ES-I3 (cell line): ENCODE data around the gene MPHOSPH9.
"Not testable (repeated sequence)": the region's sequence is repeated elsewhere in the genome, so short reads cannot be mapped to it uniquely, and the experiment has no call there.

ENCODE experiments used
- H3K36me3 ChIP-seq: 2 replicates; pipeline ENCODE4 v1.6.1; 2013; ENCODE audit warnings: mild to moderate bottlenecking, low read length, control low read depth, moderate library complexity; ENCODE audit not compliant: insufficient read depth
- H3K4me1 ChIP-seq: 2 replicates; pipeline ENCODE4 v1.6.1; 2013; ENCODE audit warnings: mild to moderate bottlenecking, control low read depth, low read length; ENCODE audit not compliant: insufficient read depth
- H3K9ac ChIP-seq: 2 replicates; pipeline ENCODE4 v1.6.1; 2013; ENCODE audit warnings: low read depth, mild to moderate bottlenecking, low read length, moderate library complexity
- H3K9me3 ChIP-seq: 2 replicates; pipeline ENCODE4 v1.6.1; 2013; ENCODE audit warnings: mild to moderate bottlenecking, low read length, moderate library complexity; ENCODE audit not compliant: control insufficient read depth, insufficient read depth

MPHOSPH9 gene

GRCh38 chr12:123207815-123208214 is 25.1 kb downstream of the MPHOSPH9 start:
- H3K4me1 ChIP-seq, H3K9ac ChIP-seq, H3K36me3 ChIP-seq, H3K9me3 ChIP-seq: not testable (repeated sequence)

DNA sequence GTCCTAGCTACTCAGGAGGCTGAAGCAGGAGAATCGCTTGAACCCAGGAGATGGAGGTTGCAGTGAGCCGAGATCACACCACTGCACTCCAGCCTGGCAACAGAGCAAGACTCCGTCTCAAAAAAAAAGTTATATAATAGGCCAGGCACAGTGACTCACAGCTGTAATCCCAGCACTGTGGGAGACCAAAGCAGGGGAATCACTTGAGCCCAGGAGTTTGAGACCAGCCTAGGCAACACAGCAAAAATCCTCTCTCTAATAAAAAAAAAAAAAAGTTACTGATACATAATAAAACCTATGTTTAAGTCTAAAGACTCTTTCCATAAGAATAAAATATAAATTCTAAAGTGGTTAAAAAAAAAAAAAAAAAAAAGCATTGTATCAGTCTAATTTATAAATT is 26.1 kb downstream of the MPHOSPH9 start:
- H3K36me3 ChIP-seq, H3K9ac ChIP-seq, H3K9me3 ChIP-seq, H3K4me1 ChIP-seq: not testable (repeated sequence)

DNA sequence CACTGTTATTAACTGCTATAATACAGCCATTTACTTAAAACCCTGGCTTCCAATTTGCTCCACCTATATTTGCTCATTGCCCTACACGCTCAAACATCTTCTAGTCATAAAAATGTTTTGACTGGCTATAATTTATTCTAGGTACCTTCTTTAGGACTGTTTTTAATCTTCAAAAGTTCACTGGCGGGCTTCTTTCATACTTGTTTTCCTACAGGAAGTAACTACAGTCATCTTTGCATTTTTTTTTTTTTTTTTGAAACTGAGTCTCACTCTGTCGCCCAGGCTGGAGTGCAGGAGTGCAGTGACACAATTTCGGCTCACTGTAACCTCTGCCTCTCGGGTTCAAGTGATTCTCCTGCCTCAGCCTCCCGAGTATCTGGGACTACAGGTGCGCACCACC is 32.5 kb downstream of the MPHOSPH9 start:
- no peaks in the 10 kb centered on the region for H3K4me1 ChIP-seq
- no peaks in the 10 kb centered on the region for H3K9me3 ChIP-seq
- no peak overlapping the region for H3K9ac ChIP-seq
- peaks cover 21% of the 10 kb centered on the region for H3K36me3 ChIP-seq

DNA sequence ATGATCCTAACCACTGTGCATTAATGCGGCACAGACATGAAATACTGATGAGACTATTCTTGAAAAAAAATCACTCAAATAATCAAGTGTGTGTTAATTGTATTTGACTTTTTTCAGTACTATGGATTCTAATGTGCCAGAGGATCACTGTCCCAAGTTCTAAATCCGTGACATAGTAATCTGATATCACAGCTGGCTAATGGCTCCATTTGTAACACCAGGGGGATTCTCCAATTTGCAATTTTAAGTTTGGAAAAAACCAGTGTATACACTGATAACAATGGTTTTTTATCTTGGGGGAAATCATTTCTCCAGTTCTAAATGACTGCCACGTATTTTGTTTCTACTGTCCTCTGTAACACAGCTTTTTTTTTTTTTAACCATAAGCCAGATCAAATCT is 33.0 kb downstream of the MPHOSPH9 start:
- Histone ChIP-seq H3K9me3 (no peaks in the 10 kb centered on the region), H3K9ac (no peak overlapping the region), H3K4me1 (no peaks in the 10 kb centered on the region), H3K36me3 (peaks cover 21% of the 10 kb centered on the region)

GRCh38 chr12:123187637-123188036 is 45.3 kb downstream of the MPHOSPH9 start:
- no peak overlapping the region for H3K9ac ChIP-seq
- H3K4me1 ChIP-seq, result no peaks in the 10 kb centered on the region
- no peaks in the 10 kb centered on the region for H3K9me3 ChIP-seq
- H3K36me3 ChIP-seq, result peaks cover 6% of the 10 kb centered on the region

GRCh38 chr12:123180171-123180570 is 52.8 kb downstream of the MPHOSPH9 start:
- Histone ChIP-seq H3K4me1 (no peaks in the 10 kb centered on the region), H3K9ac (no peak overlapping the region), H3K36me3 (peaks cover 15% of the 10 kb centered on the region; the same call in 1 of the 2 replicates), H3K9me3 (no peaks in the 10 kb centered on the region)

- H3K4me1 ChIP-seq, result no peaks in the 10 kb centered on the region
- no peak overlapping the region for H3K9ac ChIP-seq
- peaks cover 10% of the 10 kb centered on the region; the same call in 1 of the 2 replicates for H3K36me3 ChIP-seq
- H3K9me3 ChIP-seq, result no peaks in the 10 kb centered on the region
These were observed 61.0 kb downstream of the MPHOSPH9 start for GRCh38 chr12:123171967-123172366.

- H3K9ac ChIP-seq, result no peak overlapping the region
- H3K36me3 ChIP-seq, result peaks cover 18% of the 10 kb centered on the region
- no peaks in the 10 kb centered on the region for H3K9me3 ChIP-seq
- no peaks in the 10 kb centered on the region for H3K4me1 ChIP-seq
These were observed 65.6 kb downstream of the MPHOSPH9 start for GRCh38 chr12:123167329-123167728.

GRCh38 chr12:123165537-123165936 is 67.4 kb downstream of the MPHOSPH9 start:
- Histone ChIP-seq H3K9ac (no peak overlapping the region), H3K36me3 (peaks cover 21% of the 10 kb centered on the region), H3K9me3 (no peaks in the 10 kb centered on the region), H3K4me1 (no peaks in the 10 kb centered on the region)

DNA sequence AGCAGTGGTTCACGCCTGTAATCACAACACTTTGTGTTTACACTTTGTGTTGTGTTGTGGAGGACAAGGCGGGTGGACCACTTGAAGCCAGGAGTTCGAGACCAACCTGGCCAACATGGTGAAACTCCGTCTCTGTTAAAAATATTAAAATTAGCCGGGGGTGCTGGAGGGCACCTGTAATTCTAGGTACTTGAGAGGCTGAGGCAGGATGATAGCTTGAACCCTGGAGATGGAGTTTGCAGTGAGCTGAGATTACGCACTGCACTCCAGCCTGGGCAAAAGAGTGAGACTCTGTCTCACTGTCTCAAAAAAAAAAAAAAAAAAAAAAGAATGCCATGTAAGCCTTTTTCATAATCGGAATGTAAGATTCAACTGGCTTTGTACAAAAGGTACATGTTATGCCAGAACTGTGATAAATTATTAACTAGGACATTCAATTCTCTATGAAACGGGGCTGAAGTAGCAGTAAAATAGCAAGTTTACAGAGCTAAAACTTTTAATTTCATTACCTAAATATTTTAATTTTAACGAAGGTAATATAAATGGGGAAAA is 68.2 kb downstream of the MPHOSPH9 start:
- no peak overlapping the region for H3K9ac ChIP-seq
- H3K4me1 ChIP-seq, result no peaks in the 10 kb centered on the region
- H3K36me3 ChIP-seq, result peaks cover 24% of the 10 kb centered on the region

GRCh38 chr12:123164222-123164621 is 68.7 kb downstream of the MPHOSPH9 start:
- H3K9ac ChIP-seq, result no peak overlapping the region
- H3K36me3 ChIP-seq, result peaks cover 24% of the 10 kb centered on the region
- no peaks in the 10 kb centered on the region for H3K9me3 ChIP-seq
- H3K4me1 ChIP-seq, result no peaks in the 10 kb centered on the region

More for the DNA sequence above, 68.2 kb downstream of the MPHOSPH9 start:
- H3K9me3 ChIP-seq, result no peaks in the 10 kb centered on the region

DNA sequence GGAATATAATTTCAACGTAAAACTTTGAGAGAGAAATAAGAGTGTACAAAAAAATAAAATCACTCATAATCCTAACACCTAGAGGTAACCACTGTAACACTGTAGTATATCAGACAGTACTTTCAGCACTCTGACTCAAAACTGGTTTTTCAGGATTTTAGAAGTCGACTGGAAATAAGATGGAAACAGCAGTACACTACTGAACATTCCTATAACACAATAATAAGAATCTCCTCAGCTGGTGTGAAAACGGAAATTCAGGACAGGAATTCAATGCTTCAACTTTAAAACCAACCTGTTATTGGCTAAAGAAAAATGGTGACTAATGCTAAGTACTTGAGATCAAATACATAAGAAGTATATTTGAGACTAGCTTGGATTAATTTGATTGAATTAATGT is 69.7 kb downstream of the MPHOSPH9 start:
- Histone ChIP-seq H3K9ac (no peak overlapping the region), H3K9me3 (no peaks in the 10 kb centered on the region), H3K4me1 (no peaks in the 10 kb centered on the region), H3K36me3 (peaks cover 24% of the 10 kb centered on the region)

GRCh38 chr12:123160801-123161487 is 72.0 kb downstream of the MPHOSPH9 start:
- H3K9ac ChIP-seq, result no peak overlapping the region
- peaks cover 19% of the 10 kb centered on the region for H3K36me3 ChIP-seq
- no peaks in the 10 kb centered on the region for H3K9me3 ChIP-seq
- H3K4me1 ChIP-seq, result no peaks in the 10 kb centered on the region

DNA sequence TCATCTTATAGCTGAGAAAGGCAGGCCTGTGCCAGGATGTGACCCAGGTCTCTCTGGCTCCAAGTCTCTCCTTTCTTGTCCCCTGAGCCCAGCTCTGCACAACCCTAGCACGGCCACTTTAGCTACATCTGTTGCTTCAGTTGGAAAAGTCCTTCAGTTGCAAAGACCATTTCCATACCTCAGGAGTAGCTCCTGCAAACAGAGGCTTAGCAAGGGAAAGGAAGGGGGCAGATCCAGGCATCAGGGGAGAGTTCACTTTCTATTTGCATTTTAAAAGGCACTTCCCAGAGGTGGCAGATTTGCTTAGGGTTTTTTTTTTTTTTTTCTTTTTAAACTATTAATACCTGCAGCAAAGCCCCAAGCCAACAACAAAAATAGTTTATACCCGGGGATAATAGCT is 79.0 kb downstream of the MPHOSPH9 start:
- Histone ChIP-seq H3K9me3 (no peaks in the 10 kb centered on the region), H3K36me3 (no peaks in the 10 kb centered on the region), H3K9ac (no peak overlapping the region), H3K4me1 (peaks cover 26% of the 10 kb centered on the region)

GRCh38 chr12:123152833-123153232 is 80.1 kb downstream of the MPHOSPH9 start:
- Histone ChIP-seq H3K9me3 (no peaks in the 10 kb centered on the region), H3K9ac (no peak overlapping the region), H3K4me1 (peaks cover 28% of the 10 kb centered on the region), H3K36me3 (no peaks in the 10 kb centered on the region)
